Cardiac ventricle fibroblast (primary cell): ENCODE results near the gene ZRSR2. TPM values are rescaled to one million over a fixed set of nuclear protein-coding genes. Genes with fewer than 3 reads are reported as not detected.

Experiments used
- total RNA-seq: library from RNA; depleted of rRNA; stranded (reverse); fragments of >200 nt; gene quantifications from 2 replicates; pipeline ENCODE4 v1.2.3, GENCODE V29; 2015

ZRSR2 gene
- 2.6 TPM in 2 replicates for total RNA-seq

GRCh38 chrX:15789979-15790768 lies at the start of gene ZRSR2:
ZRSR2 (plus strand) TSS chrX:15790484; CDS start chrX:15790496, 12 bp downstream.

GRCh38 chrX:15854712-15855567 lies 64.7 kb downstream of the ZRSR2 start, which contains the start of gene AP1S2:
AP1S2 (minus strand) TSS chrX:15854813; CDS start chrX:15852524, 2,289 bp downstream.

Other genes with a start within 250 kb of the ZRSR2 start
- gene ACE2, start 189.5 kb upstream of the ZRSR2 start, total RNA-seq = 0.06 and 0.24 TPM in 2 replicates
- gene CLTRN, start 125.7 kb upstream of the ZRSR2 start, total RNA-seq = 0.10 and 0.12 TPM in 2 replicates
- 5.1 and 11.0 TPM in 2 replicates for gene CA5B, start 52.2 kb upstream of the ZRSR2 start, total RNA-seq
- 11.2 TPM in 2 replicates for gene AP1S2, start 64.3 kb downstream of the ZRSR2 start, total RNA-seq